ENCODE measurements around the gene RNF144A.
A peak's percentile ranks its signal among the peaks of the same experiment; 100 is the strongest.

The RNF144A gene

GRCh38 chr2:6909431-6910385, 7.5 kb upstream of the RNF144A start:
- DNase-seq: no peak

- DNase-seq: no peak
Observed at GRCh38 chr2:6911721-6912120, 5.5 kb upstream of the RNF144A start.

- peak; percentile 70 for DNase-seq
Observed at GRCh38 chr2:6913415-6914157, 3.6 kb upstream of the RNF144A start.

- peak; percentile 35 for DNase-seq
Observed at GRCh38 chr2:6914828-6915227, 2.4 kb upstream of the RNF144A start.

- no peak for DNase-seq
Observed at GRCh38 chr2:6915399-6915798, 1.8 kb upstream of the RNF144A start.

- DNase-seq: no peak
Observed at GRCh38 chr2:6916224-6916623, 988 bp upstream of the RNF144A start.

GRCh38 chr2:6916736-6917070, 509 bp upstream of the RNF144A start:
- DNase-seq: no peak

- DNase-seq: peak; percentile 25
Observed at GRCh38 chr2:6917761-6918421, 679 bp downstream of the RNF144A start.

- no peak for DNase-seq
Observed at GRCh38 chr2:6919901-6920742, 2.9 kb downstream of the RNF144A start.

- DNase-seq: no peak
Observed at GRCh38 chr2:6920743-6921064, 3.5 kb downstream of the RNF144A start.

GRCh38 chr2:6921321-6921922, 4.2 kb downstream of the RNF144A start:
- DNase-seq: no peak

- DNase-seq: no peak
Observed at GRCh38 chr2:6922201-6922656, 5.0 kb downstream of the RNF144A start.

GRCh38 chr2:6923319-6923718, 6.1 kb downstream of the RNF144A start:
- no peak for DNase-seq

GRCh38 chr2:6924101-6924923, 7.1 kb downstream of the RNF144A start:
- no peak for DNase-seq

- DNase-seq: no peak
Observed at GRCh38 chr2:6924924-6925409, 7.8 kb downstream of the RNF144A start.

- DNase-seq: no peak
Observed at GRCh38 chr2:6926071-6926732, 9.0 kb downstream of the RNF144A start.

GRCh38 chr2:6927186-6927585, 10.0 kb downstream of the RNF144A start:
- no peak for DNase-seq

- DNase-seq: no peak
Observed at GRCh38 chr2:6927753-6928152, 10.5 kb downstream of the RNF144A start.

GRCh38 chr2:6928452-6928851, 11.2 kb downstream of the RNF144A start:
- no peak for DNase-seq

- no peak for DNase-seq
Observed at GRCh38 chr2:6929196-6929819, 12.1 kb downstream of the RNF144A start.
